HepG2 (cell line): ENCODE data around the gene TET2.

ENCODE experiments used
- BHLHE40 ChIP-seq: IDR thresholded peaks from 2 replicates; pipeline ENCODE4 v1.6.1; 2011; ENCODE audit warnings: low read length, improper control_type of control experiment
- CREB3 ChIP-seq: sonication (generic); formaldehyde crosslinking; IDR thresholded peaks from 2 replicates; pipeline ENCODE4 v1.5.0; 2020; ENCODE audit warnings: missing genetic modification reagents
- ETV6 ChIP-seq: sonication (generic); formaldehyde crosslinking; conservative IDR thresholded peaks from 2 replicates; pipeline ENCODE4 v1.4.0; 2020; ENCODE audit warnings: missing genetic modification reagents
- KIAA2018 ChIP-seq: sonication (generic); formaldehyde crosslinking; IDR thresholded peaks from 2 replicates; pipeline ENCODE4 v1.5.0; 2020; ENCODE audit warnings: mild to moderate bottlenecking, missing genetic modification reagents, borderline replicate concordance
- KLF16 ChIP-seq, 2 experiments: sonication (generic) in 1 of 2; formaldehyde crosslinking in 1 of 2; IDR thresholded peaks; 2 replicates each; pipeline versions ENCODE4 v1.6.1 to v1.8.0; 2016 to 2023; ENCODE audit warnings: missing genetic modification reagents in 2 of 2, missing compliant biosample characterization in 1 of 2
- MYC ChIP-seq: sonication (generic); formaldehyde crosslinking; IDR thresholded peaks from 2 replicates; pipeline ENCODE4 v1.9.0; 2021; ENCODE audit warnings: missing genetic modification reagents, borderline replicate concordance
- PBX3 ChIP-seq: sonication (generic); formaldehyde crosslinking; IDR thresholded peaks from 2 replicates; pipeline ENCODE4 v1.8.1; 2023; ENCODE audit warnings: missing genetic modification reagents, inconsistent platforms, borderline replicate concordance
- POLR2AphosphoS5 ChIP-seq: IDR thresholded peaks from 2 replicates; pipeline ENCODE4 v1.6.1; 2012; ENCODE audit warnings: low read depth, low read length
- YY1 ChIP-seq: IDR thresholded peaks from 2 replicates; pipeline ENCODE4 v1.6.1; 2011; ENCODE audit warnings: low read length, low read depth, moderate library complexity, mild to moderate bottlenecking; ENCODE audit not compliant: insufficient read depth, insufficient replicate concordance
- ZNF414 ChIP-seq: sonication (generic); formaldehyde crosslinking; IDR thresholded peaks from 2 replicates; pipeline ENCODE4 v1.5.0; 2020; ENCODE audit warnings: missing genetic modification reagents

GRCh38 chr4:105246712-105247111 is 100.0 kb downstream of the TET2 start:
- TF ChIP-seq BHLHE40 = no peak
- TF ChIP-seq ZNF414 (CRISPR knock-in tag) = no peak
- TF ChIP-seq KIAA2018 (CRISPR knock-in tag) = no peak
- no peak for TF ChIP-seq YY1
- TF ChIP-seq KLF16 (CRISPR knock-in tag; IDR thresholded peaks at IDR 0.05) = no peak
- no peak for TF ChIP-seq ETV6 (CRISPR knock-in tag)
- no peak for TF ChIP-seq CREB3
- TF ChIP-seq POLR2AphosphoS5 = no peak
- TF ChIP-seq PBX3 = no peak
- TF ChIP-seq MYC = no peak
